Measurements from ENCODE around the gene C4orf50. TPM values are rescaled to one million over a fixed set of nuclear protein-coding genes. Genes with fewer than 3 reads are reported as not detected.

C4orf50 gene
- polyA plus RNA-seq, 1 donor from 2014 or later = 1.6 TPM

DNA sequence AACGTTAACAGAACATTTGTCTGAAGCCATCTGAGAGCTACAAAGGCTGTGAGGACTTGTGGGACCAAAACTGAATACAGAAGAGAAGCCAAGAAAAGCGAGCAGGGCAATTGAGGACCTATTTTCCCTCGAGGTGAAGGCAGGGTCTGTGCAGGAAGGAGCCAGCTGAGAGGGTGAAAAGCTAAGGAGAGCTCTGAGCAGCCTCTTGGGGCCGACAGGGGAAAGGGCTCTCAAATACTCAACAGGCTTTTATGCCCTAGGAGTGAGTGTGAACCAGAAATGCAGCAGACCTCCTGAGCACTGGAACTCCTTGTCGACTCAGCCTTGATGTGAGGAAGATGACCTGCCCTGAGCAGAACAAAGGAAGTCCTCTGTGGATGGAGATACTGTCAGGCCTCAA is 54.2 kb downstream of the C4orf50 start:
- H3K4me2 ChIP-seq (ENCODE audit: low read length) = no peak overlapping the region
- no peak overlapping the region for H3K27ac ChIP-seq (ENCODE audit: low read length)
- H2AFZ ChIP-seq (ENCODE audit: low read depth, low read length) = no peak overlapping the region
- no peak for TF ChIP-seq EZH2 (IDR thresholded peaks at IDR 0.05; ENCODE audit: borderline replicate concordance, insufficient read depth, low read length, poor library complexity, severe bottlenecking)
- no peak for TF ChIP-seq MXI1 (conservative IDR thresholded peaks at IDR 0.05; ENCODE audit: poor library complexity, severe bottlenecking)
- no peak for TF ChIP-seq RAD21 (conservative IDR thresholded peaks at IDR 0.05)
- TF ChIP-seq EP300 (conservative IDR thresholded peaks at IDR 0.05; ENCODE audit: poor library complexity, severe bottlenecking) = no peak
- no peaks in the 10 kb centered on the region for H4K20me1 ChIP-seq (ENCODE audit: insufficient read depth)
- H3K27me3 ChIP-seq (ENCODE audit: insufficient read depth, low read depth, low read length) = no peaks in the 10 kb centered on the region
- no peaks in the 10 kb centered on the region for H3K9me2 ChIP-seq (ENCODE audit: insufficient read depth, low read length)
- H3K9ac ChIP-seq (ENCODE audit: low read length) = no peak overlapping the region
- no peaks in the 10 kb centered on the region for H3F3A ChIP-seq (ENCODE audit: insufficient read depth, low read length, poor library complexity, severe bottlenecking)
- no peaks in the 10 kb centered on the region for H3K79me2 ChIP-seq (replicated peaks; ENCODE audit: insufficient read depth, low read length)
- H3K4me3 ChIP-seq (ENCODE audit: low read length) = no peak overlapping the region
- no peaks in the 10 kb centered on the region for H3K9me3 ChIP-seq (ENCODE audit: low read length)
- H3K36me3 ChIP-seq (ENCODE audit: insufficient read depth, low read length) = no peaks in the 10 kb centered on the region

DNA sequence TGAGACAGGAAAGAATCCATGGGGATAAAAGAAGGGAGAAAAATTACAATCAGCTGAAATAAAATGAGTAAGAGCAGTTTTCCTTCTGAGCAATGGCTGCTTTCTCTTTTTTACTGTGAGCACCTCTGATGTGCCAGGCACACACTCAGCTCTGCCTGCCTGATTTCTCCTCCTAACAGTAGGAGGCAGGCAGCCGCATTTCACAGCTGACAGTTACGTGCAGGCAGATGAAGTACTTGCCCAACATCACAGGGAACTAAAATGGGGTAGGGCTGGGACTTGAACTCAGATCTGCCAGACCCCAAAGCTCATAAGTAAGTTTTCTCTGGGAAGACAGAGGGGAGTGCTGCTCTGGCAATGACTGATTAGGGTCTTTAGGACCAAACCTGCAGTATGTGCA is 54.6 kb downstream of the C4orf50 start:
- Histone ChIP-seq H3K4me3 (ENCODE audit: low read length) (no peak overlapping the region), H3K36me3 (ENCODE audit: insufficient read depth, low read length) (no peaks in the 10 kb centered on the region), H3K27me3 (ENCODE audit: insufficient read depth, low read depth, low read length) (no peaks in the 10 kb centered on the region), H2AFZ (ENCODE audit: low read depth, low read length) (no peak overlapping the region), H3K9me2 (ENCODE audit: insufficient read depth, low read length) (no peaks in the 10 kb centered on the region), H3K27ac (ENCODE audit: low read length) (no peak overlapping the region), H3K4me2 (ENCODE audit: low read length) (no peak overlapping the region), H4K20me1 (ENCODE audit: insufficient read depth) (no peaks in the 10 kb centered on the region), H3F3A (ENCODE audit: insufficient read depth, low read length, poor library complexity, severe bottlenecking) (no peaks in the 10 kb centered on the region), H3K9me3 (ENCODE audit: low read length) (no peaks in the 10 kb centered on the region), H3K79me2 (replicated peaks; ENCODE audit: insufficient read depth, low read length) (no peaks in the 10 kb centered on the region), H3K9ac (ENCODE audit: low read length) (no peak overlapping the region)
- TF ChIP-seq EP300 (conservative IDR thresholded peaks at IDR 0.05; ENCODE audit: poor library complexity, severe bottlenecking) (no peak), POLR2AphosphoS5 (IDR thresholded peaks at IDR 0.05) (no peak), TAF1 (IDR thresholded peaks at IDR 0.05; ENCODE audit: low read depth) (no peak)
- TF ChIP-seq, protein P1, sequence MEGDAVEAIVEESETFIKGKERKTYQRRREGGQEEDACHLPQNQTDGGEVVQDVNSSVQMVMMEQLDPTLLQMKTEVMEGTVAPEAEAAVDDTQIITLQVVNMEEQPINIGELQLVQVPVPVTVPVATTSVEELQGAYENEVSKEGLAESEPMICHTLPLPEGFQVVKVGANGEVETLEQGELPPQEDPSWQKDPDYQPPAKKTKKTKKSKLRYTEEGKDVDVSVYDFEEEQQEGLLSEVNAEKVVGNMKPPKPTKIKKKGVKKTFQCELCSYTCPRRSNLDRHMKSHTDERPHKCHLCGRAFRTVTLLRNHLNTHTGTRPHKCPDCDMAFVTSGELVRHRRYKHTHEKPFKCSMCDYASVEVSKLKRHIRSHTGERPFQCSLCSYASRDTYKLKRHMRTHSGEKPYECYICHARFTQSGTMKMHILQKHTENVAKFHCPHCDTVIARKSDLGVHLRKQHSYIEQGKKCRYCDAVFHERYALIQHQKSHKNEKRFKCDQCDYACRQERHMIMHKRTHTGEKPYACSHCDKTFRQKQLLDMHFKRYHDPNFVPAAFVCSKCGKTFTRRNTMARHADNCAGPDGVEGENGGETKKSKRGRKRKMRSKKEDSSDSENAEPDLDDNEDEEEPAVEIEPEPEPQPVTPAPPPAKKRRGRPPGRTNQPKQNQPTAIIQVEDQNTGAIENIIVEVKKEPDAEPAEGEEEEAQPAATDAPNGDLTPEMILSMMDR (IDR thresholded peaks at IDR 0.05; ENCODE audit: poor library complexity, severe bottlenecking) = peak; percentile 52

DNA sequence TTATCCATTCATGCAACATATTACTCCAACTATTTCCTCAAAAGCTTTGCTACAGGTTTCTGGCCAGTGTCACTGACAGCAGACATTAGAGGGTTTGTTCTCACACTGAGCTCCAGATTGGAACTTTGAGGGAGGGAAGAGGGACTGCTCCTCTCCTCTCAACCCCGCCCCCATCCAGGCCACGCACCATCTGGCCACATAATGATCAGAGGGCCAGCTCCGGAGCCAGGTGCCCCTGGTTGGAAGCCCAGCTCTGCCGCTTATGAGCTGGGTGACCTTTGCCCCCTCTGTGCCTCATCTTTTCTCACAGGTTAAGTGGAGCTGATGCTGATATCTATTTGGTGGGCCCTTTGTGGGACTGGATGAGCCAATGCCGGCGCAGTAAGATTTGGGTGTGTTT is 55.8 kb downstream of the C4orf50 start:
- Histone ChIP-seq H3K9ac (ENCODE audit: low read length) (no peak overlapping the region), H3K27ac (ENCODE audit: low read length) (no peak overlapping the region), H4K20me1 (ENCODE audit: insufficient read depth) (no peaks in the 10 kb centered on the region), H3K27me3 (ENCODE audit: insufficient read depth, low read depth, low read length) (no peaks in the 10 kb centered on the region), H2AFZ (ENCODE audit: low read depth, low read length) (no peak overlapping the region), H3K4me3 (ENCODE audit: low read length) (no peak overlapping the region), H3K4me2 (ENCODE audit: low read length) (no peak overlapping the region), H3K9me2 (ENCODE audit: insufficient read depth, low read length) (no peaks in the 10 kb centered on the region), H3F3A (ENCODE audit: insufficient read depth, low read length, poor library complexity, severe bottlenecking) (no peaks in the 10 kb centered on the region), H3K36me3 (ENCODE audit: insufficient read depth, low read length) (no peaks in the 10 kb centered on the region), H3K9me3 (ENCODE audit: low read length) (no peaks in the 10 kb centered on the region), H3K79me2 (replicated peaks; ENCODE audit: insufficient read depth, low read length) (no peaks in the 10 kb centered on the region)
- no peak for TF ChIP-seq EP300 (conservative IDR thresholded peaks at IDR 0.05; ENCODE audit: poor library complexity, severe bottlenecking)
- TF ChIP-seq POLR2AphosphoS5 (IDR thresholded peaks at IDR 0.05) = no peak
- TF ChIP-seq SMC3 (conservative IDR thresholded peaks at IDR 0.05; ENCODE audit: poor library complexity) = no peak
- TF ChIP-seq MXI1 (conservative IDR thresholded peaks at IDR 0.05; ENCODE audit: poor library complexity, severe bottlenecking) = no peak
- TF ChIP-seq RAD21 (conservative IDR thresholded peaks at IDR 0.05) = no peak
- TF ChIP-seq, protein P1 (IDR thresholded peaks at IDR 0.05; ENCODE audit: poor library complexity, severe bottlenecking) = no peak
- TF ChIP-seq, protein P2, sequence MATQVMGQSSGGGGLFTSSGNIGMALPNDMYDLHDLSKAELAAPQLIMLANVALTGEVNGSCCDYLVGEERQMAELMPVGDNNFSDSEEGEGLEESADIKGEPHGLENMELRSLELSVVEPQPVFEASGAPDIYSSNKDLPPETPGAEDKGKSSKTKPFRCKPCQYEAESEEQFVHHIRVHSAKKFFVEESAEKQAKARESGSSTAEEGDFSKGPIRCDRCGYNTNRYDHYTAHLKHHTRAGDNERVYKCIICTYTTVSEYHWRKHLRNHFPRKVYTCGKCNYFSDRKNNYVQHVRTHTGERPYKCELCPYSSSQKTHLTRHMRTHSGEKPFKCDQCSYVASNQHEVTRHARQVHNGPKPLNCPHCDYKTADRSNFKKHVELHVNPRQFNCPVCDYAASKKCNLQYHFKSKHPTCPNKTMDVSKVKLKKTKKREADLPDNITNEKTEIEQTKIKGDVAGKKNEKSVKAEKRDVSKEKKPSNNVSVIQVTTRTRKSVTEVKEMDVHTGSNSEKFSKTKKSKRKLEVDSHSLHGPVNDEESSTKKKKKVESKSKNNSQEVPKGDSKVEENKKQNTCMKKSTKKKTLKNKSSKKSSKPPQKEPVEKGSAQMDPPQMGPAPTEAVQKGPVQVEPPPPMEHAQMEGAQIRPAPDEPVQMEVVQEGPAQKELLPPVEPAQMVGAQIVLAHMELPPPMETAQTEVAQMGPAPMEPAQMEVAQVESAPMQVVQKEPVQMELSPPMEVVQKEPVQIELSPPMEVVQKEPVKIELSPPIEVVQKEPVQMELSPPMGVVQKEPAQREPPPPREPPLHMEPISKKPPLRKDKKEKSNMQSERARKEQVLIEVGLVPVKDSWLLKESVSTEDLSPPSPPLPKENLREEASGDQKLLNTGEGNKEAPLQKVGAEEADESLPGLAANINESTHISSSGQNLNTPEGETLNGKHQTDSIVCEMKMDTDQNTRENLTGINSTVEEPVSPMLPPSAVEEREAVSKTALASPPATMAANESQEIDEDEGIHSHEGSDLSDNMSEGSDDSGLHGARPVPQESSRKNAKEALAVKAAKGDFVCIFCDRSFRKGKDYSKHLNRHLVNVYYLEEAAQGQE (IDR thresholded peaks at IDR 0.05; ENCODE audit: borderline replicate concordance) = no peak
- TF ChIP-seq EZH2 (IDR thresholded peaks at IDR 0.05; ENCODE audit: borderline replicate concordance, insufficient read depth, low read length, poor library complexity, severe bottlenecking) = no peak
